ENCODE data around the gene ZKSCAN1.
A peak's percentile ranks its signal among the peaks of the same experiment; 100 is the strongest.
"Not testable (repeated sequence)": the region's sequence is repeated elsewhere in the genome, so short reads cannot be mapped to it uniquely, and the experiment has no call there.

The ZKSCAN1 gene

DNA sequence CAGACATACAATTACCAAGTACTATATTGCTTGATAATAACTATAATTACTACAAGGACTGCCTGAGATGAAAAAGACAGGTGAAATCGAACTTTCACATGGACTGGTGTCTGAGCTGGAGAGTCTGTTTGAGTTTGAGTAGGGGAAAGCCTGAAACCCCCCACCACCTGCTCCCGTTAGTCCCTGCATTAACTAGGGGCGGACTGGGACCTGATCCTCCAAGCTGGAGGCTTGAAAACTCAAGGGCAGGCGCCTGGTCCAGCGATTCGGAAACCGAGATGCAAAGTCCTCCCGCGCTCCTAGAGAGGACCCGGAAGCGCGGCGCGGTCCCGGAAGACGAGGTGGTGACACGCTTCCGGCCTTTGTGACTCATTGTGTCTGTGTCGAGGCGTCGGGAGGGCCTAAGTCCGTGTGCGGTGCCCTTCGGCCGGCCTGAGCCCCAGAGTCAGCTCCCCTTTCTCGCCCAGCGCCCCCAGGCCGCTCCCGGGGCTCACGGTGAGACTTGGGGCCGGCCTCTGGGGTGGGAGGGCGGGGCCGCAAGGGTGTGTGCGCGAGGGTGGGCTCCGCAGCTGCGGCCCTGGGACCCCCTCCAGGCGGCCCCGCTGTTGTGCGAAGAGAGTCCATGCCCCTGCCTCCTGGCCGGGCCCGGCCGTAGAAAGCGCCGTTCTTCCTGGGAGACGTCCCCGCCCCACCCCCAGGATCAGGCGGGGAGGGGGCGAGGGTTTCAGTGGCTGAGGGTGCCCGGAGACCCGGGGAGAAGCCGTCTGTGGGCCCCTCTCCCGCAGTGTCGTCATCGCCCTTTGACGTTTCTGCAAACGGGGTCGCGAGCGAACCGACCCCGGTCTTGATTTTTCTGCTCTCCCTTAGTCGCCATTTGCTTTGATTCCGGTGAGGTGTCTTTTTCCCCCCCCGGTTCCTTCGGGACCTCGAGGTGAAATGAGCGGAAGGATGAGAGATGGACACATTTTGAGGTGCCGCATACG, at the start of gene ZKSCAN1:
ZKSCAN1 (plus strand) TSS at position 365 of the 983 bp plus-strand sequence. CDS start 7,911 bp downstream, outside the sequence.
- DNase-seq (ENCODE audit: low read depth in 2 of 2, low spot score in 1 of 2), result peak; percentile 53 to 71

GRCh38 chr7:99969298-99969697, 46.1 kb upstream of the ZKSCAN1 start:
- DNase-seq (ENCODE audit: low read depth in 2 of 2, low spot score in 1 of 2), result no peak

- DNase-seq (ENCODE audit: low read depth in 2 of 2, low spot score in 1 of 2), result not testable (repeated sequence)
Observed at GRCh38 chr7:99969813-99970212, 45.6 kb upstream of the ZKSCAN1 start.

DNA sequence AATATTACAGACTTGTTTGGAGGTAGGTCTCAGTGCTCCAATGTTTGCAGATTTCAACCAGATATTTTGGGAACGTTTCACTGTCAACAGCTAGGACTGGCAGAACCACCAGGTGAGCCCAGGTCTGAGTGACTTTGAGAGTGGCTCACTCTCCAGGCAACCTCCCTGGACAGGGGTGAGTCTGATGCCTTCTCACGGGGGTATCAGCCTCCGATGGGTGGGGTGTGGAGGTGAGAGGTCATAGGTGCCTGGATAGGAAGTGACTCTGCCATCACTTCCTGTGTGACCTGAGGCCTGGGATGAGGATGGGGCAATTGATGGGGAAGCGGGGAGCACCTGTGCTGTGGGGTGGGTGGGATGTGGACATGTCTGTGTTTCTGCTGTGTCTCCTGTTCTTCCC, 44.2 kb upstream of the ZKSCAN1 start:
- DNase-seq (ENCODE audit: low read depth in 2 of 2, low spot score in 1 of 2), result no peak

DNA sequence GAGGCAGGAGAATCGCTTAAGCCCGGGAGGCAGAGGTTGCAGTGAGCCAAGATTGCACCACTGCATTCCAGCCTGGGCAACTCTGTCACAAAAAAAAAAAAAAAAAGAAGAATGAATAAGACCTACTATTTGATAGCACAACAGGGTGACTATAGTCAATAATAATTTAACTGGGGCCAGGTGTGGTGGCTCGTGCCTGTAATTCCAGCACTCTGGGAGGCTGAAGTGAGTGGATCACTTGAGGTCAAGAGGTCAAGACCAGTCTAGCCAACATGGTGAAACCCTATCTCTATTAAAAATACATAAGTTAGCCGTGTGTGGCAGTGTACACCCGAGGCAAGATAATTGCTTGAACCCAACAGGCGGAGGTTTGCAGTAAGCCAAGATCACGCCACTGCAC, 41.6 kb upstream of the ZKSCAN1 start:
- DNase-seq (ENCODE audit: low read depth in 2 of 2, low spot score in 1 of 2), result not testable (repeated sequence)

- DNase-seq (ENCODE audit: low read depth in 2 of 2, low spot score in 1 of 2), result no peak
Observed at GRCh38 chr7:99974681-99975080, 40.7 kb upstream of the ZKSCAN1 start.

GRCh38 chr7:99975782-99976521, 39.4 kb upstream of the ZKSCAN1 start, which contains the start of gene AZGP1:
AZGP1 (minus strand) TSS chr7:99976031; CDS start chr7:99976020, 11 bp downstream.
- DNase-seq (ENCODE audit: low read depth in 2 of 2, low spot score in 1 of 2), result no peak

GRCh38 chr7:99976626-99977025, 38.8 kb upstream of the ZKSCAN1 start:
- no peak for DNase-seq (ENCODE audit: low read depth in 2 of 2, low spot score in 1 of 2)

DNA sequence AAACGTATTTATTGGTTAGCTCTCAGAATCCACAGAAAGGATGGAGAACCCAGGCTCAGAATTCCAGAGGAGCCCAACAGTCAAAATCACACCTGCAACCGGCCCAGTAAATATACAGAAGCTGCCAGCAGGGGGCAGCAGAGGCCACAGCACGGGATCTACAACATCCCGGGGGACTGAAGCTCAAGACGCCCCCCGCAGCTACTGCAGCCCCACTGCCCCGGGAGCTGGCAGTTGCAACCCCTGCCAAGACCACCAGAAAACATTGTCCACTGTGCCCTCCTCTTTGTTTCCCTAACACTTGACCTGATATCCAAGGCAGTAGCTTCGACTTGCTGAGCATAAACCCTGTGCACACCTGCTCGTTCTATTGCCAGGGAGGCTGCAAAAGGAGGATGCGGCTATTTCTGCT, 35.6 kb upstream of the ZKSCAN1 start:
- DNase-seq (ENCODE audit: low read depth in 2 of 2, low spot score in 1 of 2), result peak; percentile 29 to 57

DNA sequence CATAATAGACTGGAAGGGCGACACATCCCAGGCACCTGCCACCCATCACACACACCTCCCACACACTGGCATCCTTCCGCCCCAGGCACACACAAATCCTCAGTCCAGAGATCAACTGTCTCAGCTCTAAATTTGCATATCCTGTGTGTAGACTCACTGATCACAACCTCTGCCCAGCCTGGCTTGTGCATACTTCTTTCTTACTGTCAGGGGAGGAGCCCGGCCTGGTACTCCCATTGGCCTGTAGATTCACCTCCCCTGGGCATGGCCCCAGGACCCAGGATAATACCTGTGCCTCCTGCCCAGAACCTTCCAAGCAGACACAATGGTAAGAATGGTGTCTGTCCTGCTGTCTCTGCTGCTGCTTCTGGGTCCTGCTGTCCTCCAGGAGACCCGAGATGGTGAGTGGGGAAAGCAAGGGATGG, 34.9 kb upstream of the ZKSCAN1 start:
- DNase-seq (ENCODE audit: low read depth in 2 of 2, low spot score in 1 of 2), result not testable (repeated sequence)

DNA sequence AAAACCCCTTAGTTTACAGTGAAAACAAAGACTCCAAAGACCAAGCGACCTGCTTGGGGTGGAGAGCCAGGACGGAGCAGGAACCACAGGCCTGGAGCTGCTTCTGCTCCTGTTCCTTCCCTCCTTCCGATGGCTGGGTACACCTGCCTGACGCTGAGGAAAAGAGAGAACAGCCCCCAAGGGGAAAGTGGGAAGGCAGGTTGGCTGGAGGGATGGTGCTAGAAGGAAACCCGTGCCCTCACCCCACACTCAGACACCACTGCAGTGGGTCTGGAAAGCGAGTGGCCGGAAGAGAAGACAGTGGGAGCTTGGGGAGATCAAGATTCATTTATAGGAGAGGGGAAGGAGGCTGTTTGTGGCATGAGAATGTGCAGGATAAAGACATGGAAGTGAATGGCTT, 34.3 kb upstream of the ZKSCAN1 start:
- DNase-seq (ENCODE audit: low read depth in 2 of 2, low spot score in 1 of 2), result not testable (repeated sequence)

- no peak for DNase-seq (ENCODE audit: low read depth in 2 of 2, low spot score in 1 of 2)
Observed at GRCh38 chr7:99984593-99984992, 30.8 kb upstream of the ZKSCAN1 start.

- not testable (repeated sequence) for DNase-seq (ENCODE audit: low read depth in 2 of 2, low spot score in 1 of 2)
Observed at GRCh38 chr7:99987306-99987705, 28.1 kb upstream of the ZKSCAN1 start.

- DNase-seq (ENCODE audit: low read depth in 2 of 2, low spot score in 1 of 2), result no peak
Observed at GRCh38 chr7:99987846-99988245, 27.6 kb upstream of the ZKSCAN1 start.

GRCh38 chr7:99990460-99990852, 24.9 kb upstream of the ZKSCAN1 start:
- DNase-seq (ENCODE audit: low read depth in 2 of 2, low spot score in 1 of 2), result no peak

GRCh38 chr7:99991543-99991942, 23.9 kb upstream of the ZKSCAN1 start:
- DNase-seq (ENCODE audit: low read depth in 2 of 2, low spot score in 1 of 2), result not testable (repeated sequence)

DNA sequence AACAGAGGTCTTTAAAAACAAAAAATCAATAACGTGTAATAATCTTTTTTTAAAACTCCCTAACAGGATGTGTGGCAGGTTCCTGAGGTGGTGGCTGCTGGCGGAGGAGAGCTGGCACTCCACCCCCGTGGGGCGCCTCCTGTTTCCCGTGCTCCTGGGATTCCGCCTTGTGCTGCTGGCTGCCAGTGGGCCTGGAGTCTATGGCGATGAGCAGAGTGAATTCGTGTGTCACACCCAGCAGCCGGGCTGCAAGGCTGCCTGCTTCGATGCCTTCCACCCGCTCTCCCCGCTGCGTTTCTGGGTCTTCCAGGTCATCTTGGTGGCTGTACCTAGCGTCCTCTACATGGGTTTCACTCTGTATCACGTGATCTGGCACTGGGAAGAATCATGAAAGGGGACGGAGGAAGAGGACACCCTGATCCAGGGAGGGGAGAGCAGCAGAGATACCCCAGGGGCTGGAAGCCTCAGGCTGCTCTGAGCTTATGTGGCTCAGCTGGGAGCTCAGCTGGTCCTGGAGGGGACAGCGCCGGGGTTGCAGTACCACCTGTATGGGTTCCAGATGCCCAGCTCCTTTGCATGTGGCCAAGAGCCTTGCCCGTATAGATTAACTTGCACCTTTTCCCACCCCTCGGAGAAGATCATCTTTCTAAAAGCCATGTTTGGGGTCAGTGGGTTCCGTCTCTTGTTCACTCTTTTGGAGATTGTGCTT, 22.9 kb upstream of the ZKSCAN1 start:
- no peak for DNase-seq (ENCODE audit: low read depth in 2 of 2, low spot score in 1 of 2)

GRCh38 chr7:99994819-99995218, 20.6 kb upstream of the ZKSCAN1 start:
- DNase-seq (ENCODE audit: low read depth in 2 of 2, low spot score in 1 of 2), result no peak

GRCh38 chr7:99996755-99997544, 18.4 kb upstream of the ZKSCAN1 start:
- DNase-seq (ENCODE audit: low read depth in 2 of 2, low spot score in 1 of 2), result no peak

DNA sequence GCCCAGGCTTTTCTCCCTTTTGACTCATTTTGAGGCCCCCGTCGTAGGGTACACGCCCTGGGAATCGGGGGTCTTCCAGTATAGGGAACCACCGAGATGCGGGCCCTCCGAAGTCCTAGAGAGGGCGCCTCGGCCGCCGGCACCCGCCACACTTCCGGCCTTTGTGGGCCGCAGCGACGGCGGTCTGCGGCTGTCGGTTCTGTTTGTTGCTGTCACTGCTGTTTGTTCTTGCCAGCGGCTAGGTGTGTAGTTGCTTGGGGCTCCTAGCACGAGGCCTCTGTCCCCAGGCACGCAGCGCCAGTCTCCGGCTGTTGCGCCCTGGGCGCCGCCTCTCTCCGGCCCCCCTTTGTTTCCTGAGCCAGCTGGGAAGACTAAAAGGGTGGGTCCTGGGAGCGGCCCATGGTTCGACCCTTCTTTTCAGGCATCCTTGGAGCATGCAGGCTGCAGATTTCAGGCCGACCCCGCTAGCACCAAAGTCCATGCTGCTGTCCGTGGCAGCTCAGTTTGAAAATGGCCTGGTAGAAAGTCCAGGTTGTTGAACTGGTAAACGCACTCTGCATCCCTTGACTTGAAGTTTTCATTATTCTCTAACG, 17.8 kb upstream of the ZKSCAN1 start:
- peak; percentile 24 to 52 for DNase-seq (ENCODE audit: low read depth in 2 of 2, low spot score in 1 of 2)

Measured in stimulated activated CD8-positive, alpha-beta memory T cell treated with anti-CD3 and anti-CD28 coated beads, Interleukin-4, amount 100 ng/mL, for 4 hours (primary cell).